ENCODE results near the gene NT5DC3. TPM values are rescaled to one million over a fixed set of nuclear protein-coding genes. Genes with fewer than 3 reads are reported as not detected.

NT5DC3 gene
- total RNA-seq, 1 experiment from 2014 or later, result 12.5 TPM

GRCh38 chr12:103742349-103742932, 98.6 kb downstream of the NT5DC3 start (continued):
- TF ChIP-seq USF2 (CRISPR knock-in tag; IDR thresholded peaks at IDR 0.05) (no peak), ZNF425 (CRISPR knock-in tag; conservative IDR thresholded peaks at IDR 0.05) (no peak), USF1 (CRISPR knock-in tag; IDR thresholded peaks at IDR 0.05) (no peak), NFYB (CRISPR knock-in tag; conservative IDR thresholded peaks at IDR 0.05; ENCODE audit: low read depth) (no peak)

GRCh38 chr12:103737881-103738280, 103.2 kb downstream of the NT5DC3 start:
- ChIA-PET CTCF (interaction anchor here (0.7 kb wide), 1 partner anchor 111 kb away, joined by 3 read pairs; no protein-coding TSS in a partner anchor), POLR2A (no interaction called here)
- H3K36me3 Mint-ChIP-seq, result no peaks in the 10 kb centered on the region
- no peak overlapping the region for H3K27ac Mint-ChIP-seq
- no peak overlapping the region for H3K4me3 Mint-ChIP-seq
- no peak for ATAC-seq
- DNase-seq (ENCODE audit: low spot score), result no peak
- peaks cover 6% of the 10 kb centered on the region for H3K9me3 Mint-ChIP-seq
- TF ChIP-seq ZNF423 (CRISPR knock-in tag; IDR thresholded peaks at IDR 0.05), result no peak
- TF ChIP-seq TCF7 (CRISPR knock-in tag; IDR thresholded peaks at IDR 0.05; ENCODE audit: low read depth), result no peak
- TF ChIP-seq OVOL2 (CRISPR knock-in tag; IDR thresholded peaks at IDR 0.05; ENCODE audit: borderline replicate concordance), result no peak
- TF ChIP-seq MLX (CRISPR knock-in tag; IDR thresholded peaks at IDR 0.05), result no peak
- TF ChIP-seq CDX4 (CRISPR knock-in tag; IDR thresholded peaks at IDR 0.05; ENCODE audit: borderline replicate concordance), result no peak
- no peak for TF ChIP-seq ZNF121 (CRISPR knock-in tag; IDR thresholded peaks at IDR 0.05)
- no peak for TF ChIP-seq ZBTB21 (CRISPR knock-in tag; IDR thresholded peaks at IDR 0.05; ENCODE audit: borderline replicate concordance)
- no peak for TF ChIP-seq NR3C1 (CRISPR knock-in tag; conservative IDR thresholded peaks at IDR 0.05; ENCODE audit: low read depth)
- TF ChIP-seq TEAD4 (CRISPR knock-in tag; IDR thresholded peaks at IDR 0.05), result no peak
- no peak for TF ChIP-seq RELA (CRISPR knock-in tag; IDR thresholded peaks at IDR 0.05; ENCODE audit: borderline replicate concordance)
- no peak for TF ChIP-seq ATF6 (CRISPR knock-in tag; IDR thresholded peaks at IDR 0.05)
- no peak for TF ChIP-seq ELF4 (CRISPR knock-in tag; IDR thresholded peaks at IDR 0.05; ENCODE audit: low read depth)
- no peak for TF ChIP-seq AR (CRISPR knock-in tag; IDR thresholded peaks at IDR 0.05)
- TF ChIP-seq ZNF317 (CRISPR knock-in tag; IDR thresholded peaks at IDR 0.05; ENCODE audit: borderline replicate concordance, low read depth), result no peak
- no peak for TF ChIP-seq JUN (CRISPR knock-in tag; IDR thresholded peaks at IDR 0.05)
- no peak for TF ChIP-seq AFF4 (CRISPR knock-in tag; IDR thresholded peaks at IDR 0.05; ENCODE audit: borderline replicate concordance)
- H3K27me3 Mint-ChIP-seq (ENCODE audit: low read depth), result no peaks in the 10 kb centered on the region; the same call in none of the 2 replicates
- no peaks in the 10 kb centered on the region for H3K4me1 Mint-ChIP-seq

Measured in WTC11 (cell line).